NCI-H146 treated with DMSO at 0.1 percent for 48 hours (cell line): ENCODE results near the gene C5orf47.
A peak's percentile ranks its signal among the peaks of the same experiment; 100 is the strongest.

Source experiments
- DNase-seq: peaks from one replicate; lab custom pipeline; 2025; ENCODE audit not compliant: unreplicated experiment; lab: John Stamatoyannopoulos, UW

The C5orf47 gene

GRCh38 chr5:174022384-174023095 is 33.6 kb downstream of the C5orf47 start:
- no peak for DNase-seq

- no peak for DNase-seq
These were observed 41.3 kb downstream of the C5orf47 start for GRCh38 chr5:174030286-174030685.

- no peak for DNase-seq
These were observed 55.7 kb downstream of the C5orf47 start for GRCh38 chr5:174044466-174045254.

- peak; percentile 33 for DNase-seq
These were observed 56.6 kb downstream of the C5orf47 start, which contains the start of gene NSG2 for GRCh38 chr5:174045470-174046025. Gene NSG2, plus strand, starts transcription at chr5:174045706. Its CDS starts 1,050 bp downstream, at chr5:174046756.

GRCh38 chr5:174046558-174046957 is 57.6 kb downstream of the C5orf47 start:
- DNase-seq, result no peak

DNA sequence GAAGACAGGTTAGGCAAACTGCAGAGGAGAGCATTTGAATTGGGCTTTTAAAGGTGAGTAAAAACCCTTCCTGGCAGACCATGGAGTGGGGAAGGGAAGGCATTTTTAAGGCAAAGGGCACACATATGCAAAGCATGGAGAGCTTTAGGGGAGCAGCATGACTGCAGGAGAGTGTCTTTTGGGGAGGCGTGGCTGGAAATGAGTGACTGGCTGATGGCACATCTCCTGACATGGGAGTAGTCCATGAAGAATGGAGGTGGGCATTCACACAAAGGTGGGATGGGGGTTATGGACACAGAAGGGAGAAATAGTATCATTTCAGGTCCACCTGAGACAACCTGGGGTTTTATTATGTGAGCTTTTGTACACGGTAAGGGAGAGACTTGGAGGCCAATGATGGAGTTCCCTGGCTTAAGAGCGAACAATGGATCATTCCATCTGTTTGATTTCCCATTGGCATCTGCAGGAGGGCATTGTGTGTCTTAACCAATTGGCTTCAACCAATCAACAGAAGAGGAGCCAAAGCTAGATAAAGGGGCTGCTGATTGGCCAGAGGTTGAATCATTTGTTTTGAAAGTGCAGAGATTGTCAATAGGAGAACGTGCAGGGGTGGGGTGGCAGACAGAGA is 58.6 kb downstream of the C5orf47 start:
- no peak for DNase-seq

GRCh38 chr5:174052636-174053035 is 63.7 kb downstream of the C5orf47 start:
- no peak for DNase-seq

DNA sequence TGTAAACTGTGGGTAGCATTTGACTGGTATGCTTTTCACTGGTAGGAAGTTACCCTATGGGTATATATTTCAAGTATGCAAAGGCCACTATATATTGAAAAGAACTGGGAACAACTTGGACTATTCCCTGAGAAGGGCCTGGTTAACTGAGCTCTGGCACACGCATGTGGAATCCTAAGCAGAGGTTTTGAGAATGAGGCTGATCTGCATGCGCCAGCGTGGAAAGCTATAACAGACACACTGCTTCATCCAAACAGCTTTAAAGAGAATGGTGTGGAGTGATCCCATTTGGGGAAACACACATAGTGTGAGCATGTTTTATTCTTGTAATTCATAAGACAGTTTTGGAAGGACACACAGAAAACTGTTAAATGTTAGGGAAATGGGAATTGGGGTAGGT is 64.9 kb downstream of the C5orf47 start:
- DNase-seq, result no peak
